T-helper 2 cell treated with Interferon-gamma antibody and Interleukin-4, amounts not matched to agents 100 ng/mL and 5 ng/mL, for 36 hours (primary cell): ENCODE measurements around the gene CORIN. TPM values are rescaled to one million over a fixed set of nuclear protein-coding genes. Genes with fewer than 3 reads are reported as not detected.
"Not testable (repeated sequence)": the region's sequence is repeated elsewhere in the genome, so short reads cannot be mapped to it uniquely, and the experiment has no call there.

Experiments used
- intact Hi-C: fragments of 100-400 bp; cut with micrococcal nuclease; formaldehyde crosslinking; loops from one replicate; pipeline ENCODE4 v1.15.1; 2023
- total RNA-seq: library from RNA; stranded (reverse); gene quantifications from 2 replicates; pipeline ENCODE4 v1.2.3, GENCODE V29; 2022

CORIN gene
- total RNA-seq, 1 donor from 2014 or later = not detected

GRCh38 chr4:47572981-47573380 lies 264.9 kb downstream of the CORIN start:
- intact Hi-C loops = no loop called here

DNA sequence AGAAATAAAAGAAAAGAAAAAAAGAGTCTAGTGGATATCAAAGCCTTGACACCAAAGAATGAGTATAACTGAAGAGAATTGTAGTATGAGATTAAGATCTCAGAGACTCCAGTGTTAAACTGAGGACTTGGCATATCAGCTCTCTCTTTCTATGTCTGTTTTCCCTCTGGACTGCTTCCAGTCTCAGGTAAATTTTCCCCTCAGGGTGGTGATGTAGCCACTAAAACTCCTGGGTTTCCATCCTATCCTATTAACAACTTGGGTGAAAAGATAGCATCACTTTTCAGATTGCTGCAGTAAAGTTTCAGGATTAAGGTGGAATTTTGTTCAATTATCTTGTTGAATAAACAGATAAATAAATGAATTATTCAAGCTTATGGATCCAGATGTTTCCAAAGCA lies 267.1 kb downstream of the CORIN start:
- intact Hi-C loops = no loop called here

- intact Hi-C loops = no loop called here
Measured at GRCh38 chr4:47567511-47567910, 270.4 kb downstream of the CORIN start.

- intact Hi-C loops = no loop called here
Measured at GRCh38 chr4:47566969-47567368, 270.9 kb downstream of the CORIN start.

DNA sequence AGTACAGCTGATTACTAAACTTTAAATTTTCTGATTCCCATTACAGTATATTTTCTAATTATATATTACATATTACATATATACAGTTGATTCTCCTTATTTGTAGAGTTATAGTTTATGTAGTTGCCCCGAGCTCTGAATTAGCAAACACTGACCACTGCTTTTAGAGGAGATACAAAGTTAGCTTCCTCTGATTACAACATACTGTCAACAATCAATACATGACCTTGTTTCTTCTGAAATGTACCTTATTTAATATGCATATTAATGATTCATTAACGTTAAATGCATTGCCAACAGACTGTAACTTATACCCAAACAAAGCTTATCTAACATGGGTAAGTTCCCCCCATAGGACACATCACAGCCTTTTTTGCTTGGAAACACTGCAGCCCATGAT lies 271.3 kb downstream of the CORIN start:
- intact Hi-C loops = no loop called here

GRCh38 chr4:47562297-47562696 lies 275.6 kb downstream of the CORIN start:
- intact Hi-C loops = loop anchor here (1.0 kb wide), 1 partner anchor 31 kb away; no protein-coding TSS in a partner anchor

GRCh38 chr4:47561331-47561730 lies 276.5 kb downstream of the CORIN start:
- intact Hi-C loops = no loop called here

- intact Hi-C loops = no loop called here
Measured at GRCh38 chr4:47560682-47561081, 277.2 kb downstream of the CORIN start.

GRCh38 chr4:47557255-47557654 lies 280.6 kb downstream of the CORIN start:
- intact Hi-C loops = no loop called here

DNA sequence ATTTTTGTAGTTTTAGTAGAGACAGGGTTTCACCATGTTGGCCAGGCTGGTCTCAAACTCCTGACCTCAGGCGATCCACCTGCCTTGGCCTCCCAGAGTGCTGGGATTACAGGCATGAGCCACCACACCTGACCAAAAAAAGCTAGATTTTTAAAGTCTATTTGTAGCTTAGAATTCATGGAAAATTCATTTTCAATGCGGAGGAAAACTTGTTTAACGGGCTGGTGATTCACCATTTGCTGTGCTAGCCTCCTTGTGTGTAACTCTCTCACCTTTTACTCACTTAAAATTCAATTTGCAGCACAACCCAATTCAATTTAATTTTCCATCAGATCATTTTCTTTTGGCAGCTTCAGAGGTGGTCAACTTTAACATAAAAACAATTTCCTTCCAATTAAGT lies 281.9 kb downstream of the CORIN start:
- intact Hi-C loops = not testable (repeated sequence)

DNA sequence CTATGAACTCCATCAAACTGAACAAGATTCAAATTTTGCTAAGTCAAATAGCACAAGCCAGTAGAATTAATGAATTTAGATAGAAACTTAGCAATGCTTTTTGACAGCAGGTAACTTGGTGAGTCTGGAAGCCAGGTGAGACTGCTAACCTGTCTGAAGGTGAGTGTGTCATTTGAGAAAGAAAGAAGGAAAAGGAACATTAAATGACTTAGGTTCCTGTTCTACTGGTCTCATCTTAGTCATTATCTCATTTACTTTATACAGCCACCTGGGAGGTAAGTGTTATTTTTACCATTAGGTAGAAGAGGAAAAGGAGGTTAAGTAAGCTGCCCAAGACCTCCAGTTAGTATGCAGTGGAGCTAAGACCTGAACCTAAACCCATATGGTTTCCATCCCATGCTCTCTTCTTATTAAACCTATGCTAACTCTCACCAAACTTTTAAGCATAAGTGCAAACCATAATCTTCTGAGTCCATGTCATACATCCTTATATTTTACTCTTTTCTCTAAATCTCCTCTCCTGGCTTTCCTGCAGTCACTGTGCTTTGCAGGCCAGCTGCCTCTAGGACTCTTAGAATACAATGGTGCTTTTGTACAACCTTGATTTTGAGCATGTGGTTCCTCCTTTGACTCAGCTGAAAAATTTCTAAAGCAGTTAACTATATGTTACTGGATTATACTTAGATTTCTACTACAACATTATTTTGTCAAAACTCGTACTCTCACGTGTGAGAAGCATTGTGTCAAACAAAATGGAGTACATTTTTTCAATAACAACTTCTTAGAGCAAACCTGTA lies 284.3 kb downstream of the CORIN start:
- intact Hi-C loops = no loop called here

- intact Hi-C loops = no loop called here
Measured at GRCh38 chr4:47551682-47552081, 286.2 kb downstream of the CORIN start.

GRCh38 chr4:47550899-47551548 lies 286.8 kb downstream of the CORIN start:
- intact Hi-C loops = no loop called here

DNA sequence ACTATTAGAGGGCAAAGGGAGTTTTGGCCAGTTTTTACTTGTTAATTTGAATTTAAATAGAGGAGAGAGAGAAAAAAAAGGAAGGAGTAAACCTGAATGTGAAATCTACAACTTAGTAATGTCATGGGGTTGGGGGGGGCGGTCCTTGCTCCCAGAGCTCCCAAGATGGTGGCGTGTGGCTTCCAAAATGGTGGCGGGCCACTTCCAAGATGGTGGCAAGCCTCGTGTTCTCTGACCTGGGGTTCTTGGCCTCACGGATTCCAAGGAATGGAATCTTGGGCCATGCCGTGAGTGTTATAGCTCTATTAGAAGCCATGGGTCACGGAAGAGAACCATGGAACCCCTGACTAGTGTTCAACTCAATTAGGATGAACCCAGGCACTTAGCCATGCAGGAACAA lies 287.5 kb downstream of the CORIN start:
- intact Hi-C loops = not testable (repeated sequence)

Other genes starting within 250 kb of the CORIN start
- 11.8 and 12.0 TPM in 2 replicates for gene NFXL1, start 76.5 kb upstream of the CORIN start, total RNA-seq
- gene CNGA1, start 178.6 kb upstream of the CORIN start, total RNA-seq = not detected in 2 replicates
- 0.48 and 0.77 TPM in 2 replicates for gene NIPAL1, start 178.7 kb upstream of the CORIN start, total RNA-seq